Heart right ventricle (tissue), 16 donors: ENCODE data around the gene INPP1. TPM values are rescaled to one million over a fixed set of nuclear protein-coding genes. Genes with fewer than 3 reads are reported as not detected.

Experiments
- ATAC-seq, 8 donors: fragments of 200-7000 bp; cut with Tn5 transposase; one replicate each; pipeline ENCODE4 v1.9.1; 2020; ENCODE audit warnings: mild to moderate bottlenecking in 8 of 8, moderate library complexity in 8 of 8, moderate number of reproducible peaks in 1 of 8
- DNase-seq, 2 donors: peaks; one replicate each; pipeline ENCODE4 v3.0.0-alpha.2; 2020
- H3K27ac ChIP-seq, 10 donors: fragments of 200-600 bp; sonication (generic) in 2 of 10; one replicate each; pipeline versions ENCODE4 v1.5.0 to v1.8.0; 2020 to 2022; ENCODE audit warnings: mild to moderate bottlenecking in 3 of 10
- H3K27me3 ChIP-seq, 7 donors: fragments of 200-600 bp; one replicate each; pipeline ENCODE4 v1.8.0; 2021 to 2022; ENCODE audit warnings: mild to moderate bottlenecking in 2 of 7
- H3K36me3 ChIP-seq, 9 donors: fragments of 200-600 bp; sonication (generic) in 1 of 9; one replicate each; pipeline versions ENCODE4 v1.5.0 to v1.8.0; 2020 to 2022; ENCODE audit warnings: mild to moderate bottlenecking in 2 of 9
- H3K4me1 ChIP-seq, 9 donors: fragments of 200-600 bp; sonication (generic) in 1 of 9; one replicate each; pipeline versions ENCODE4 v1.5.0 to v1.8.0; 2020 to 2022; ENCODE audit warnings: mild to moderate bottlenecking in 4 of 9
- H3K4me3 ChIP-seq, 10 donors: fragments of 200-600 bp; sonication (generic) in 2 of 10; one replicate each; pipeline versions ENCODE4 v1.5.0 to v1.8.0; 2020 to 2022; ENCODE audit warnings: mild to moderate bottlenecking in 7 of 10, moderate library complexity in 2 of 10
- H3K9me3 ChIP-seq, 11 donors: fragments of 200-600 bp in 10 of 11; sonication (generic) in 2 of 11; one replicate each; pipeline versions ENCODE4 v1.5.0 to v1.8.0; 2013 to 2022; ENCODE audit warnings: mild to moderate bottlenecking in 2 of 11, control low read depth in 1 of 11, moderate library complexity in 1 of 11
- CTCF ChIP-seq, 9 donors: fragments of 200-600 bp; sonication (generic) in 2 of 9; IDR thresholded peaks; one replicate each; pipeline versions ENCODE4 v1.5.0 to v1.8.0; 2021 to 2022; ENCODE audit warnings: antibody characterized with exemption in 9 of 9, mild to moderate bottlenecking in 5 of 9, moderate library complexity in 1 of 9
- WGBS, 2 donors: extraction: QIAGEN DNeasy Blood & Tissue Kit; methylation state at CpG; one replicate each; pipeline ENCODE4 v1.1.7; 2013; ENCODE audit warnings: inconsistent platforms in 1 of 2; 5-methylcytosine and 5-hydroxymethylcytosine counted together
- intact Hi-C, 10 donors: fragments of 100-400 bp; cut with DNase I; formaldehyde crosslinking; loops; one replicate each; pipeline versions ENCODE4 v1.11.1 to v1.14.2; 2022
- polyA plus RNA-seq, 2 donors: library from polyadenylated mRNA; stranded (reverse); fragments of 200-250 nt; gene quantifications; one replicate each; pipeline ENCODE4 v1.2.3, GENCODE V29; 2013
- total RNA-seq, 10 donors: library from RNA; stranded (reverse); fragmentation: NEBNext Ultra II Directional in 3 of 10; extraction: Animal tissue kit (Norgen Biotek cat#: 25700) in 3 of 10; gene quantifications; one replicate each; pipeline versions ENCODE4 v1.2.1 to v1.2.4, GENCODE V29; 2021 to 2023
- donor health status: Arrhythmogenic right ventricular cardiomyopathy.
- donor health status: ischemic (EF 13 %, LVEDD 7.1; RV severe dilation, severe dysfunction).
- donor health status: healthy with polysubstance abuse.
- donor health status: DM: no; HTN: yes; CAD: no.
- donor health status: DM: no; HTN: no; CAD: no.
- donor health status: ischemic (EF 25% LVEDD 6.9; RV normal size, moderate dysfunction).
- donor health status: ischemic (EF 25% LVEDD 5.7; RV mildly dilated, moderate dysfunction).
- donor health status: healthy.
- donor health status: DM: yes; HTN: yes; CAD: no.
- donor health status: Ischemic cardiomyopathy.
- donor health status: ischemic (EF 35%, LVEDD 5.7; RV mildly dilated, moderate dysfunction).
- donor health status: nonischemic (EF 11% LVEDD 7.7; RV severe dilation, severe dysfunction).
- donor health status: DM: yes; HTN: yes; CAD: no.
- donor health status: PGD.
- donor health status: ischemic (EF 29% LVEDD 5.4; RV normal size, mild dysfunction).
- donor health status: nonischemic (EF 23%, LVEDD 6.1; RV moderate dilation, normal function).

The INPP1 gene
- total and polyA plus RNA-seq, 12 donors, result 10.4 to 29.5 (median 16.6) TPM

- Histone ChIP-seq H3K9me3 (no peaks in the 10 kb centered on the region), H3K27ac (no peak overlapping the region), H3K36me3 (peaks cover 0 to 75% (median 4%) of the 10 kb centered on the region in 9 donors), H3K4me1 (peaks cover 0 to 28% (median 25%) of the 10 kb centered on the region in 9 donors), H3K27me3 (no peaks in the 10 kb centered on the region), H3K4me3 (no peak overlapping the region)
- intact Hi-C loops, result no loop called here
- TF ChIP-seq CTCF (IDR thresholded peaks at IDR 0.05), result no peak
- ATAC-seq, result no peak
- no peak for DNase-seq
- WGBS, 2 donors, result 100% methylated on average over 1 of the region's 1 CpG
Measured at GRCh38 chr2:190362894-190363293, 19.5 kb downstream of the INPP1 start.

- H3K36me3 ChIP-seq, result peaks cover 0 to 96% (median 16%) of the 10 kb centered on the region in 9 donors
- ATAC-seq (no peak), DNase-seq (no peak)
- intact Hi-C loops, result loop anchor here in 1 of 10 donors (5.0 kb wide), 1 partner anchor 38 kb away; no protein-coding TSS in a partner anchor
- H3K4me1 ChIP-seq, result peaks cover 0 to 4% (median under 1%) of the 10 kb centered on the region in 9 donors
- TF ChIP-seq CTCF (IDR thresholded peaks at IDR 0.05), result no peak
- no peak overlapping the region for H3K4me3 ChIP-seq
- no peaks in the 10 kb centered on the region for H3K27me3 ChIP-seq
- 90 to 98% methylated on average over 18 to 19 of the region's 19 CpGs for WGBS, 2 donors
- no peak overlapping the region for H3K27ac ChIP-seq
- H3K9me3 ChIP-seq, result no peaks in the 10 kb centered on the region
Measured at GRCh38 chr2:190365499-190366204, 22.3 kb downstream of the INPP1 start.

- H3K4me3 ChIP-seq, result no peak overlapping the region
- no peaks in the 10 kb centered on the region for H3K9me3 ChIP-seq
- no peaks in the 10 kb centered on the region for H3K4me1 ChIP-seq
- DNase-seq, result no peak
- 89 to 97% methylated on average over 11 of the region's 11 CpGs for WGBS, 2 donors
- peaks cover 0 to 96% (median 22%) of the 10 kb centered on the region in 9 donors for H3K36me3 ChIP-seq
- no peaks in the 10 kb centered on the region for H3K27me3 ChIP-seq
- intact Hi-C loops, result loop anchor here in 1 of 10 donors (5.0 kb wide), 1 partner anchor 39 kb away; no protein-coding TSS in a partner anchor
- no peak for ATAC-seq
- no peak overlapping the region for H3K27ac ChIP-seq
- no peak for TF ChIP-seq CTCF (IDR thresholded peaks at IDR 0.05)
Measured at GRCh38 chr2:190366248-190366753, 22.9 kb downstream of the INPP1 start.

- H3K9me3 ChIP-seq, result no peaks in the 10 kb centered on the region
- ATAC-seq (no peak), DNase-seq (no peak)
- H3K36me3 ChIP-seq, result peaks cover 0 to 91% (median 22%) of the 10 kb centered on the region in 9 donors
- H3K27ac ChIP-seq, result no peak overlapping the region
- no peaks in the 10 kb centered on the region for H3K4me1 ChIP-seq
- TF ChIP-seq CTCF (IDR thresholded peaks at IDR 0.05), result no peak
- H3K27me3 ChIP-seq, result no peaks in the 10 kb centered on the region
- WGBS, 2 donors, result 92 to 95% methylated on average over 4 of the region's 4 CpGs
- H3K4me3 ChIP-seq, result no peak overlapping the region
- intact Hi-C loops, result loop anchor here in 1 of 10 donors (5.0 kb wide), 1 partner anchor 40 kb away; no protein-coding TSS in a partner anchor
Measured at GRCh38 chr2:190367091-190367490, 23.7 kb downstream of the INPP1 start.
